ENCODE results near the gene MBD5.

Gene MBD5

GRCh38 chr2:148026573-148026972 is 5.7 kb downstream of the MBD5 start:
- DNase-seq: no peak

DNA sequence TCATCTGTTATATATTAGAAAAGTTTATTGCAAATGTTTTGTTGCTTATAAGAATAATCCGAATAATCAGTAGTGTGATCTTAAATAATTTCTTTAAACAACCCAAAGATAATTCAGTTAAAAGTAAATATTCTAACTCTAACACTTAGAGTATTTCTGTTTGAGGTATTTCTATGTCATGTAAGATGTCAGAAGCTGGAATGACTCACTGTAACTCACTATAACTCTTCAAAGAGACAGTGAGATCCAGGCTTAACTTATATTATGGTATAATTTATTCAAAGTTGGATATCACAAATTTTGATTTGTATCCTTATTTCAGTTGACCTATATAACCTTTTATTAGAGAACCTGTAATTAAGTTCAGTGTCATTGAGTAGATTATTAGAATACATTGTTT is 6.9 kb downstream of the MBD5 start:
- no peak for DNase-seq

- DNase-seq: no peak
Observed at GRCh38 chr2:148028781-148029180, 7.9 kb downstream of the MBD5 start.

- DNase-seq: no peak
Observed at GRCh38 chr2:148031152-148031551, 10.3 kb downstream of the MBD5 start.

DNA sequence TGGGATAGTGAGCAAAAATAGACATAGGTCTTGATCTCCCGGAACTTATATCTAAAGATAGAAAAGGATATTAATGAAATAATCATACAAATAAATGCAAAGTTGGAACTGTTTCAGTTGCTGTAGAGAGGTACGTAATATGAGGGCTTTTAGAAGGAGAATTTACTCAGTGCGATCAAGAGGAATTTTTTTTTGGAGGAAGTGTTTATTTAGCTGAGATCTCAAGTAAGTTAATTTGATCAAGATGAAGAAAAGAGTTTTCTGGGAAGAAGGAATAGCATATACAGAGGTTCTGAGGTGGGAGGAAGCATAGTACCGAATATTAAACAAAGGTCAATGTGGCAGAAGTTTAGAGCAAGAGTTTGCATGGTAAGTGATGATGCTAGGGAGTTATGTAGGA is 11.3 kb downstream of the MBD5 start:
- no peak for DNase-seq

DNA sequence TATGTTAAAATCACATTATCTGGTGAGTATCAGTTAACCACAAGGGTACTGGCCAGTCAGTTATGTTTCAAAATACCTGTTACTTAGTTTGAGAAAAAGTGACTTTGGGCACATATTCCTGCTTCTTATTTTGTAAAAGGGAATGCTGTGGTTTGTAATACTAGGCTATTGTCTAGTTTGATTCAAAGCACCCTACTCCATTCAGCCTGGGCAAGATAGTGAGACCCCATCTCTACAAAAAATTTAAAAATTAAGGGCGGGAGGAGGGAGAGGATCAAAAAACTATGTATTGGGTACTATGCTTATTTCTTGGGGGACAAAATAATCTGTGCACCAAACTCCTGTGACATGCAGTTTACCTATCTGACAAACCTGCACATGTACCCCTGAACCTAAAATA is 18.9 kb downstream of the MBD5 start:
- no peak for DNase-seq

- no peak for DNase-seq
Observed at GRCh38 chr2:148042219-148042618, 21.3 kb downstream of the MBD5 start.

DNA sequence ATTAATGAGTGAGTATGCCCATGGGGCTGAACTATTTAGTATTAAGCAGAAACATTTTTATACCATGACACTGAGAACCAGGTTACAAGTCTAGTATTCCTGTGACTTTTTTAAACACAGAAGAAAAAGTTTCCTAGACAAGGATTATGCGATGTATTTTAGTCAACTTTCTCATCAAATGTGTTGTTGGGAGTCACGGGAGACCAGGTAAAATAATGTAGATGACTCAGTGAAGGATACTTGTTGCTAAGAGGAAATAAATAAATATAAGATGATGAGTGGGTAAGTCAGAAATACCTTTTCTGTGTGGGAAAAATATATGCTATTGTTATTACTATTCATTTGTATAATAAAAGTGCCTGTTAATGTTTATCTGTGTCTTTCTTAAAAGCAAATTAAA is 23.4 kb downstream of the MBD5 start:
- DNase-seq: no peak

GRCh38 chr2:148046802-148047201 is 25.9 kb downstream of the MBD5 start:
- DNase-seq: no peak

DNA sequence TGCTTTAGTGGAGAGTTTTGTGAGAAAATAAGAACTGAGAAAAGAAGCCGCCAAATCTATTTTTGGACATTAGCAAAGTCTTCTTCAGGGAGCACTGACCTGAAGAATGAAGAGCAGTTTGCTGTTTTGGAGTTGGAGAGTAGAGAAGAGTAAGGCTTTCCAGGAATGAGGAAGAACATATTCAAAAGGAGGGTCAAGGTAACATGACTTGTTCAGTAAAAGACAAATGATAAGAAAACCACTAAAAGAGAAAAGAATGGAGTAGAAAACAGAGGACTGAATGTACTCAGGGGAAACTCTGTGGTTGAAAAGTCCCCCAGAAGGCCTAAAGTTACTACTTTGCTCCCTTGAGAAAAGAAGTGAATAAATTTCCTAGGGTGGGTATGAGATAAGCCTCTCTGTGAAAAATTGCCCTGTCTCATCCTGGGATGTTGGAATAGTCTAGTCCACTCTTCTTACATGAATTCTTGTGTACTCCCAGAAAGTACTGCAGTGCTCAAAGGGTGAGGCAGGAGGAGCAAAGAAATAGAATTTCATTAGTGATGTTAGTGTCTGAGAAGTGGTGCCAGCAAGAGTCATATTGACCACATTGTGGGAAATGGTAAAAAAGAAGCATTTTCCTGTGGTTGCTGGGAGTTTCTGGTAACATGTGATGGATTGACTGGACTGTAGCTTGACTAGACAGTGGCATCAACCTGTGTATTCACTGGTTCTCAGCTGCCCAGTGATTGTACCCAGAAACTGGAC is 27.8 kb downstream of the MBD5 start:
- no peak for DNase-seq

- DNase-seq: no peak
Observed at GRCh38 chr2:148049284-148049683, 28.4 kb downstream of the MBD5 start.

GRCh38 chr2:148052687-148053086 is 31.8 kb downstream of the MBD5 start:
- DNase-seq: no peak

- DNase-seq: no peak
Observed at GRCh38 chr2:148058641-148059040, 37.8 kb downstream of the MBD5 start.

DNA sequence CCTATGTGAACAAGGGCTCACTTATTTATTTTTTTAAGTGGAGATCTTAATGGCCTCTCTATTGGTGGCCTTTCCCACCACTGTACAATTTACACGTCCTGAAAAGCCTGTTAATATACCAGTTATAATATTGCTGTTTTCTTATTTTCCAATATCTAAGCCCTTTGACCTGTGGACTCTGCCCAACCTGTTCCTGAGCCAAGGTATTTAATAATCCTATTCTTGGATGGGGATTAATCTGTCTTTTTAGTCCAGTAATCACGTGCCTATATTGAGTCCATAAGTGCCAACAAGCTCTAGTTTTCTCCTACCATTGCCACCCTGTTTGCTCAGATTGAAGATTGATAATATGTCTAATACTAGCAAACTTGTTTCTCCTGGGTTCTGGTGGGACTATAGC is 42.7 kb downstream of the MBD5 start:
- DNase-seq: no peak

- DNase-seq: no peak
Observed at GRCh38 chr2:148065936-148066335, 45.0 kb downstream of the MBD5 start.

GRCh38 chr2:148067801-148068200 is 46.9 kb downstream of the MBD5 start:
- no peak for DNase-seq

GRCh38 chr2:148071351-148071750 is 50.5 kb downstream of the MBD5 start:
- DNase-seq: no peak

DNA sequence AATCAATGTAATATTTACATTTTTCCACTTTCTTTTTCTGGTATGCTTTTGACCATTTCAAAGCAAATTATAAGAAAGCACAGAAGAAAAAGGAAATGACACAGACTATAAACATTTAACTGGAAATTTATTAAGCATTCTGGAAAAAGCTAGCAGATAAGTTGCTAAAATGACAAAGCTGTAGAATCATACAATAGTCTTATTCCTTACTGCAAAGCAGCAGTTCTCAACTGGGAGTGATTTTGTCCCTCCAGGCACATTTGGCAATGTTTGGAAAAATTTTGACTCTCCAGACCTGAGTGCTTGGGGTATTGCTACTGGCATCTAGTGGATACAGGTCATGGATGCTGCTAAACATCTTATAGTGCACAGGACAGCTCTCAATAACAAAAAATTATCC is 75.1 kb downstream of the MBD5 start:
- DNase-seq: no peak

GRCh38 chr2:148102641-148103040 is 81.8 kb downstream of the MBD5 start:
- no peak for DNase-seq

DNA sequence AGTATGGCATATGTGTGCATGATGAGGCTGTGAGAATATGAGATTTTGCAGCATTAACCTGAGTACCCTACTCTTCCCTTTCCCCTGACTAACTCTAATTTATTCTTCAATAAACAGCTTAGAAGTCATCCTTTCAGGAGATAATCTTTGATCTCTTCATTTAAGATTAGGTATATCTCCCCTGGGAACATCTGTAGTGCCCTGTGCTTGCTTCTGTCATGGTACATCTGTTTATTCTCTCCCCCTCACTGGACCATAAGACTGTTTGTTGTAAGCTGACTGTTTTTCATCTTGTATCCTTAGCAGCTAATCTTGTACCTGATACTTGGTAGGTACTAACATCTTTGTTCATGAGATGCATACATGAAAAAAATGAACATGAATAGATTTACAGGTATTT is 83.1 kb downstream of the MBD5 start:
- no peak for DNase-seq

DNA sequence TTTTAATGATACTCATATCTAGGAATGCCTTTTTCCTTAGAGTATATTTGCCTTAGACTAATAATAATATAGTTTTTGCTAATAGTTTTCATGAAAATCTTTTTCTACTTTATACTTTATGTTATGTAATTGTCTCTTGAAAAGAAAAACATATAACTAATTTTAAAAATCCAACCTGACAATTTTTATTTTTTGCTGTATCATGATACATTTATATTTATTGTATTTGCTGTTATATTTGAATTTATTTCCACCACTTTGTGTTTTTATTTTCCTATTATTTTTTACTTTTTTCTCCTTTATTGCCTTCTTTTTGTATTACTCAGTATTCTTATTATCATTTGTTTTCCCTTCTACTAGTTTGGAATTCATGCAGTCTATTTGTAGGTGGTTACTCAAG is 85.4 kb downstream of the MBD5 start:
- no peak for DNase-seq

DNA sequence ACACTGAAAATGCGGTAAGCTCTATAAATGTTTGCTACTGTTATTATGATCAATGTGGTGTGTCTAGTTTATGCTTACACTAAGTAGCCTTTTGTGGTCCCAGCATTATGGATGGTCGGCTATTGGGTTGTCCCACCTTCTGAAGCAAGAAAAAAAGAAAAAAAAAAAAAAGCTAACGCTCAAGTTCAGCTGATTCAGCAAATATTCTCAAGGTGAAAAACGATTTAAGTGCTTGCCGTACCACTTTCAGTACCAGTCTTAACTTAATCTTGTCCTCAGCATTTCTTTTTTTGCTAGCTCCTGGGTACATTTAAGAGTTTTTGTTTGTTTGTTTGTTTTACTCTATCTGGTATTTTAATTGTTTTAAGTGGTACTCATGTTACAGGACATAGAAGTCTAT is 87.5 kb downstream of the MBD5 start:
- DNase-seq: no peak

DNA sequence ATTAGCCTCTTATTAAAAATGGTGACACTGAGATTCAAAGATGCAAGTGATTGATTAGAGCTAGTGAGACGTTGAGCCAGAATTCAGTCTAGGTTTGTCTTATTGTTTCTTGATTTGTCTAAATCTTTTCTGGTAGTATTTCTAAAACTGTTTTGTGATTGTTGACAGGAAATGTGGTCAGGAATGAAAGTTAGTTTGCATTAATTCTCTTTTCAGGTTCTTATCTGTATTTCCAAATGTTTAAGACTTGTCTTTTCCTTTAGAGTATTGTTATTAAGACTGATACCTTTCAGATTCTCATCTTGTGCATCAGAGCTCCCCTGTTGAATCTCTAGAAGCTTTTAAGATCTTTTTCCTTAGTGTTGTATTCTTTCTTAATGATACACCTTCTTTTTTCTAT is 89.3 kb downstream of the MBD5 start:
- no peak for DNase-seq

GRCh38 chr2:148122788-148123187 is 101.9 kb downstream of the MBD5 start:
- no peak for DNase-seq

- DNase-seq: no peak
Observed at GRCh38 chr2:148124271-148124670, 103.4 kb downstream of the MBD5 start.

- DNase-seq: no peak
Observed at GRCh38 chr2:148130581-148130980, 109.7 kb downstream of the MBD5 start.

All from NCI-H1105 (cell line).